ENCODE measurements around the gene ZNF672. TPM values are rescaled to one million over a fixed set of nuclear protein-coding genes. Genes with fewer than 3 reads are reported as not detected.
A peak's percentile ranks its signal among the peaks of the same experiment; 100 is the strongest.

Gene ZNF672
- polyA plus RNA-seq, 12 donors: 12.1 to 19.0 (median 15.7) TPM; not detected in 1

DNA sequence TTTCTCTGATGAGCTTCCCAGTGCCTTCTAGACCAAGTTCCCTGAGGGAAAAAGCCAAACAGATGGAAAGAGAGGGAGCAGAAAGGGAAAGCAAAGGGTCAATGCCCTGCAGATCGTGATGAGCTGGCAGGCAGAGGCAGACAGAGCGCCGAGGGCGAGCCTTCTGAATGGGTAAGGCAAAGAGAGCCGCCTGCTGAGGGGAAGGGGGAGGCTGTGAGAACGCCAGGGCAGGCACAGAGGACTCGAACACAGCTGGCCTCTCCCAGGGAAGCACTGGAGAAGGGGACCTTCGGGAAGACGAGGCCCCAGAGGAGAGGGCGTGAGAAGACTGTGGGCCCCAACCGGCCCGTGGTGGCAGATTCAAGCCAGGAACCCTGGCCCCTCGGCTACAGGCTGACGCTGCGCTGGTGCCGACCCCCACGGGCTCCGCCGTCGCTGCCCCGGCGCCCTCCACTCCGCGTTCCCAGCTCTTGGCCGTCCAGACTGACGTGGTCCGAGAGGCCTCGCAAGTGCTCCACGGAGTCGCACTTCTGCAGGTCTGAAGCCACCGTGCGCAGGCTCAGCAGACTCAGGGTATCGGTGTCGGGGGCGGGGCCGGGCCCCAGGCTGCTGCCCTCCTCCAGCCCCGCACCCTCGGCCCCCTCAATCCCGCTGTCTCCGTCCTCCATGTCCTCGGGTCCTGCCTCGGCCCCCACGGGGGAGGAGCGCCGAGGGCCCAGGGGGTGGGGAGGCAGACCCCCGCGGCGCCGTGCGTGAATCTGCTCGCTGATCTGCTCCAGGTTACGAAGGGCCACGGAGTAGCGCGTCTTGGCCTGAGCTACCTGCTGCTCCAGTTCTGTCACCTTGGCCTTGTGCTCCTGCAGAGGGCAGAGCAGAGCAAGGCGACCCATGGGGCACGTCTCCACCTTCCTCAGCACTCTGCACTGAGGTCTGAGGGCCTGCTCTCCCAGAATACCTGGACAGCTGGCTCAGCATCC, 26.2 kb upstream of the ZNF672 start:
- no peak for DNase-seq

DNA sequence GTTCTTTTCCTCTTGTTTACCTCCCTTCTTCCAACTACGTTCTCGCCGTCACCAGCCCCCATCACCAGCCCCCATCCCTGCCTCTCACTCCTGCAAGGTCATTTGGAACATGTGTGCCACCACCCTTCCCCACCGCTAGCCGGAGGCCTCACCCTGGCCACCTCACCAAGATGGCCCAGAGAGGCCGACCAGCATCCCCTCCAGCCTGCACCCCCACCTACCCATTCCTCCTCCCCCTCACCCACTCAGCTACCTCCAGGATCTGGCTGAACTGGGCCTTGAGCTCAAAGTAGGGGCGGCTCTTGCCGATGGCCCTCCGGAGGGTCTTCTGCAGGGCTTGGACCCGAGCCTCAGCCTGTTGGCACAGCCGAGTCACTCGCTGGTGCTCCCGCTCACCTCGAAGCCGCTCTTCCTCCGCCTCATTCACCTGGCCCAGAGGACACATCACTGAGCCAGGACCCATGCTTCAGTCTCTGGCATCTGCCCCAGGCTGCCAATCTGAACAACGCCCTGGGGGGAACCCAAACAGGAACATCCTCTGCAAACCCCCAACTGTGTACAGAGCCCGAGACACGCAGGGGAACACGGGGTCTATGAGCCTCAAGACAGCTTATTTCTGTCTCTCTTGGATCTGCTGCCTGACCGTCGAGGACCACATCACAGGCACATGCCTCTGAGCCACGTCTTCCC, 25.1 kb upstream of the ZNF672 start:
- no peak for DNase-seq

DNA sequence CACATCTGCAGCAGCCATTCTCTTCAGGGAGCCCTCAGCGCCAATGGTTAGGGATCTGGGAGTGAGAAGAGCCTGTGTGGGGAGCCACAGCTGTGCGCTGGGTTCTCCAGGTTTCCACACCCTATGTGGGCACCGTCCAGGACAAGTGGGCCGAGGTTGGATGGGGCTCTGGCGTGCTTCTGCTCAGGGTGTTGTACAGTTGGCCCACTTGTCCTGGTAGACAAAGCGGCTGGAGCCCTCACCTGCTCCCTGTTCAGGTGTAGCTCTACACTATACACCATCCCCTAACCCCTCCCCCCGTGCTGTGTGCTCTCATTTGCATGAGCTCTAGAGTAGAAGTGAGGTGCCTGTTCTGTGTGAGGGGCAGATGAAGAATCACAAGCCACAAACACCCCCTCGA, 24.5 kb upstream of the ZNF672 start:
- DNase-seq: no peak

DNA sequence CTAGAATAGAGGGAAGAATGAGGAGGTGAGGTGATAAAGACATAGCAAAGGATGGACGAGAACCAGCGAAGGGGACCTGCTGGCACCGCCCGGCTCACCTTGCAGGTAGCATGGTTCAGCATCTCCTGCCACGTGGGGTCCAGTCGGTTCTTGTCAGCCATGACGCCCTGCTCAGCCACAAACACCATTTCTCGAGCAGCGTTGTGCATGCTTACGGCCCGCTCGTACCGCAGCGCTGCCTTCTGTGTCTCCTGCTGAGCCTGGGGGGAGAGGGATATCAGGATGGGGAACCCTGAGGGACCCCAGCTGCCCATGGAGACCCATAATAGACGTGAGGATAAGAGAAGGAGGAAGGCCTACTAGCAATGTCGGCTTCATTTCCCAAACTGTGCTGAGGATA, 23.7 kb upstream of the ZNF672 start:
- no peak for DNase-seq

DNA sequence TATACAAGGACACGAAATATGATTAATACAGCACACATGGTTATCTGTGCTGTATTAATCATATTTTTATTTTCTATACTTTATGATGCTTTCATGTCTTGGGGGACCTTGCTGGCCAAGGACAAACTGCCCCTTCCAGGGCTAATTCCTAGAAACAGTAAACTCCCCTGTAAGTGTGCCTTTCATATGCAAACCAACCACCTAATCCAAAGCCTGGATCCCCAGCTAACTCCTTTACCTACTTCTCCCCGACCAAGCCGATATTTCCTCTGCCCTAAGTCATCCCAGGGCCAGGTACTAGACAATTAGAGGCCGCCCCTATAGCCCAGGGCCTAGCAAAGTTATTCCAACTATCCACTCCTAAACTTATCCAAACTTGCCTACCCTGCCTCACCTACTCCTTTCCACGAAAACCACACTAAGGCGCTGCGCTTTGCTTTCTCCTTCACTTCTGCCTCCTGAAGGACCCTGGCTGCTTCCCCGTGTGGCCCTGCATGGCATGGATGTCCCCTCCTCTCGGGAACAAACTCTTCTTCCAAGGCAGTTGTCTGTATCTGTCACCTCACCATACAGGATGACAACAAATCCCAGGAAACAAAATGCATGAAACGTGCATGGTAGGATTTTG, 22.5 kb upstream of the ZNF672 start:
- DNase-seq: no peak

DNA sequence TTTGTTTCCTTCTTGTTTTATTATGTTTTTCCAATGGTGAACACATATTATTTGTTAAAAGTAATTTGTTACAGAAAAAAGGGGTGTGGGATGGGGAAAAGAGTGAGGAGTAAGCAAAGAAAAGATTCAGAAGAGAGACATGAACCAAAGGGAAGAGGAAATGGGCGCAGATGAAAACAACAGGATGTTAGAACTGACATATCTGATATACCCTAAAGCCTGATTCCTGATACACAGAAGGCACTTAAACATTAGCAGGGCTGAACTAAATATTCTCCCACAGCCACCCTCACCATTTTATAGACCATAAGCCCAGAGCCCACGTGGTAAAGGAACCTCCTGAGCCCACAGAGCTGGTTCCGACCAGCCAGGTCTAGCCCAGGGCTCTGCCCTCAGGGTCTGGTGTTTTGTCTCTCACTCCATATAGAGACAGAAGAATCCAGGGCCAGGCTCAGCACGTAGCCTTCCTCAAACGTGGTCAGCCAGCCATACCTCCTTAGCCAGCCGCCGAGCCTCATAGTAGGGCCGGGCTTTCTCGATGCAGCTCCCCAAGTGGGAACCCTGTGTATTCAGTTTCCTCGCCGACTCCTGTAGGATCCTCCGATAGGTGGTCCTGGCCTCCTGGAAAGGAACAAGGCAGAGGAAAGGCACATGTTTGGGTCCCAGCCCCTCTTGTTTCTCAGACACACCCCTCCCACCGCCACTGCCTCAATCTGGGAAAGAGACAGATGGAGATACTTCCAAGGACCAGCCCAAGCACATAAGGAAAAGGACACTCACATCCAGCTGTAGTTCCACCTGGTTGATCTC, 21.8 kb upstream of the ZNF672 start:
- no peak for DNase-seq

DNA sequence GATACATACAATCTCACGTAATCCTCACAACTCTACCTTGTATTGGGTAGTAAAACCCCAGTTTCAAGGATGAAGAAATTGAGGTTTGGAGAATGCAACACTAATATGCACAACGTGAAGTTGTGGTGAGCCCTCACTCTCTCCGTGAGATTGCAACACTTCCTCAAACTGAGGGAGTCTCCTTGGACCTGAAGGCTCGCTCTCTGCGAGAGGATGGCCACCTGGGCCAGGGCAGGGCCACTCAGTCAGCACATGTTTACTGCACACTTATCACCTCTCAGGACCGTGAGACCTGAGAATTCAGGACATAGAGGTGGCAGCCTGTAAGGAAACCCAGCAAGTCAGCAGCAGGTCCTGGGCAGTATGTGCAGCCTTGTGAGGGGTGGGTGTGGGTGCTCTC, 21.0 kb upstream of the ZNF672 start:
- DNase-seq: no peak

DNA sequence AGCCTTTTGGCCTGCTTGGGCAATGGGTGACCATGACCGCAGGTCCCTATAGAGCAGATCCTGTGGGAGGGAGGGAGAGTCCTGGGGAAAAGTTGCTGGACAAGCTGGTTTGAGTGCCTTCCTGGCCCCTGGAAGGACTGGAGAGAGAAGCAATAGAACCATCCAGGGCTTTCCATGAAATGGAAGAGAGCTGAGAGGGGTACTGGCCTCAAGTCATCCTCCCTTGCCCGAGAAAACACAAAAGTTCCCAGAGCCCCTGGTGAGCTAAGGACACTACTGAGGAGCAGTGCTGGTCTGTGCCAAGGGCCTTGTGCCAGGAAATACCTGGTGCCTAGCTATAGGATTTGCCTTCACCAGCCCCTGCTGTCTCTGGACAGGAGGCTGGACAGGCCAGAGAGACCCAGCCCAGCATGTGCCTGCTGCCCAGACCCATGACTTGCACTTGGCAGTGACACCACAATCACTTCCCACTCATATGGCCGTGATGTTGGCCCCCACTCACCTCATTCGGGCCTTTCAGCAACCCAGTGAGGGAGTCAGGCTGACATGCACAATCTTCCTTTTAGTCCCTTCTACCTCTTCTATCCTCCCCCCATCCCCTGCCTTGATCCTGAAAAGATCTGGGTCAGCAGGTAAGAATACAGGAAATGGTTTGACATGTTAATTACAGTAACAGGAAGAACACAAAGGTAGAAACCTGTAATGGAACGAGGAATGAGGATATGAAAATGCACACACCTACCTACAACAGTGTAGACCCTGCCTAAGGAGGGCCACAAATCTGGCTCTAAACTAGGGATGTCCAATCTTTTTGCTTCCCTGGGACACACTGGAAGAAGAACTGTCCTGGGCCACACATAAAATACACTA, 19.3 kb upstream of the ZNF672 start:
- DNase-seq: no peak

DNA sequence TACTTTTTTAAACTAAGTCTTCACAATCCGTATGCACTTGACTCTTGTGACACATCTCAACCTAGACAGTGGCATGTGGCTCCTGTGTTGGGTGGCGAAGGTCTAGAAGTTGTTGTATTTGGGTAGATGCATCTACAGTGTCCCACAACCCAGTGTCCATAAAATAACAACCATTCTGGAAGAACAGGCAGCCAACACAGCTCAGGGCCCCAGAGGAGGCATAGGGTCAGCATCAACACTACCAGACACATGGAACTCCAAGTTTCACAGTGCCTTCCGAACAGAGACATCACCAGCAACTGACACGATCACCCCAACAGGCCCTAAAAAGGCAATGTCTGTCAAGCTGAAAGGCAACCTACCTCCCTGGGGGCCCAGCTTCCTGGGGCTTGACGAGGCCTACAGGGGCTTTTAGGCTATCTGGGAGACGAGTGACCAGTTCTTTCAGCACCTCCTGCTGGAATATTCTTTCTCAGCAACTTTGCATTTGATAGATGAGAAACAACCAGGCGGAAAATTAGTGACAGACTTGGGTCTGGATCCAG, 17.9 kb upstream of the ZNF672 start:
- DNase-seq: no peak

DNA sequence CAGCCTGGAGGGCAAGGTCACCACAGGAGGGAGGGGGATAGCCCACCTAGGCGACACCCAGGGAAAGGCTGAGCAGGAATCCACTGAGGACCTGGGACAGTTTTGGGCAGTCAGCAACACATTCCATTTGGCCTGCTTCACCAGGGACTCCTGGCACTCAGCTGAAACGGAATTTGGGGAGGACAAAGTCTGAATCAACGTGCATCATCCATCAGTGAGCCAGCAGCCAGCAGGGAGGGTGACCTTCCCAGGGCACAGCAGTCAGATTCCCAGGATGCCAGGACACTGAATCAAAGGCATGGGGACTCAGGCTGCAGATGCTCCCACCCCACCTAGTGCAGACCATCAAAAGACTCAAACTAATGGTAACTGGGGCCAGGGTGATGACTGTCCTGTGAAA, 16.9 kb upstream of the ZNF672 start:
- DNase-seq: no peak

DNA sequence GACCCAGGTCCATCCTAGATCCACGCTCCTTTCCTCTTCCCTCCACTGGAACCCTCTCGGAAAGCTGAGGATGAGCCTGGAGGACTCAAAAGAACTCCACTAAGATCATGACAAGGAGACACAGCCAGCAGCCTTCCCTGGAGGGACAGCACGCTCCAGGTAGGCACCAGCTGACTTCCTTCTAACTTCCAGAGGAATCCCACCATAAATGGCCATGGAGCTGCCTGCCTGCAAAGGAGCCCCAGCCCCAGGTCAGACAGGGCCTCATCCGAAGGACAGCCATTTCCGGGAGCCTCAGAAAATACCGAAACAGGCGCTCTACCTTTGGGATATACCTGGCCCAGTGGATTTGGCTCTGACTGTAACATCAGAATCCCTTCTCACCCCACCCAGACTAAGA, 16.4 kb upstream of the ZNF672 start:
- DNase-seq: no peak

DNA sequence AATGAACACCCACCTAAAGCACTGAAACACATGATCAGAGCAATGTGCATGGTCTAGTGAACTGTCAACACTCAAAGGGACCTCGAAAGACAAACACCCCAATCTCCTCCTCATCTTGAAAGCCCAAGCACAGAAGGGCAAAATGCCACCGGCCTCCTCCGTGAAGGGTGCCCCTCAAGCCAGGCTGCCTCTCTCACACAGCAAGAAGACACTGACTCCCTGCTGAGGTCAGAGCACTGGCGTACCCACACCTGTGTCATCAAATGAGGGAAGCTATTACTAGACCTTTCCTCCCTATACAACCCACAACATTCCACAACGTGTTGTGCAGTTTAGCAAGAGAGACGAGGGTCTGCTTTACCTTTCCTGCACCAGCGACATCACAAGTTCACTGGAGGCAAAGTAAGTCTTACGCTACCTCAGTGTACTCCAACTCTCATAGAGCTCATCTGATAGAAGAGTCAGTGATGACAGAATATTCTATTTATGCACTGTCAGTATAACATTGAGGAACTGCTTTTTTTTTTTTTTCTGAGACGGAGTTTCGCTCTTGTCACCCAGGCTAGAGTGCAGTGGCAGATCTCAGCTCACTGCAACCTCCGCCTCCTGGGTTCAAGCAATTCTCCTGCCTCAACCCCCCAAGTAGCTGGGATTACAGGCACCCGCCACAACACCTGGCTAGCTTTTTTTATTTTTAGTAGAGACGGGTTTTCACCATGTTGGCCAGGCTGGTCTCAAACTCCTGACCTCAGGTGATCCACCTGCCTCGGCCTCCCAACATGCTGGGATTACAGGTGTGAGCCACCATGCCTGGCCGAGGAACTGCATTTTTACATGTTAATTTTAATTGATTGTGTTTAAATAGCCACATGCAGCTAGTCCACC, 15.6 kb upstream of the ZNF672 start:
- DNase-seq: no peak

DNA sequence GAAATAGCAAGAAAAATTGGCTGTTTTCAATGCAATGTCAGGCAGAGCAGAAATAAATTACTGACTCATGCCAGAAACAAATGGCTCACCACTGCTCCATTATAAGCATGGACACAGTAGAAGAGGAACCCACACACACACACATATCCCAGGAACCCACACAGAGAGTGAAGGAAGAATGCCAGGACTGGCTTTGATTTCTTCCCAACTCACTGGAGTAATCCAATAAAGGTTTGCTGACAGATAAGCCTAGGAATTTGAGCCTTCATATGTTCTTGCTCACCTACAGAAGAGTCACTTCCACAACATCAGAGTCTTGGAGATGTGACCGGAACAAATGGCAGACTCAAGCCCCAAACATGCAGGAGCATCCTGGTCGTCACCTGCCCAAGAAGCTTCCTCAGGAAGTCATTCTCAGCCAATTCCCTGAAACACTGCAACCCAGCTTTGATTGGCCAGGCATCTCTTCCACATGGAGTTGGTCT, 14.5 kb upstream of the ZNF672 start:
- no peak for DNase-seq

DNA sequence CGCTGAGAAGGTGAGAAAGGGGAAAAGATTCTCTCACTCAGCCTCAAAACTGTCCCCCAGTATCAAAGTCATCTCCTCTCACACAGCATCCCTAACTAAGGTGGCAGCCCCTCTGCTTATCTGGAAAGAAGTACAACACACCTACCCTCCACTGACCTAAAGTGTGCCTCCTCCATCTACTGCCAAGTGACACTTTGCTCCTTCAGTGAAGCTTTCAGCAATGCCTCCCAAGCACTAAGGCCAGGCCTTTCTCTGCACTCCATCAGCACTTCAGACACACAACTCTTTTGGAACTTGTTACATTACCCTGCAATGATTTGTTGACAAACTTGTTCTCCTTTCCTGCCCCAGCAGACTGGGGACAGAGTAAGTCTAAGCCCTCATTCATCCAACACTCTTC, 13.7 kb upstream of the ZNF672 start:
- no peak for DNase-seq

DNA sequence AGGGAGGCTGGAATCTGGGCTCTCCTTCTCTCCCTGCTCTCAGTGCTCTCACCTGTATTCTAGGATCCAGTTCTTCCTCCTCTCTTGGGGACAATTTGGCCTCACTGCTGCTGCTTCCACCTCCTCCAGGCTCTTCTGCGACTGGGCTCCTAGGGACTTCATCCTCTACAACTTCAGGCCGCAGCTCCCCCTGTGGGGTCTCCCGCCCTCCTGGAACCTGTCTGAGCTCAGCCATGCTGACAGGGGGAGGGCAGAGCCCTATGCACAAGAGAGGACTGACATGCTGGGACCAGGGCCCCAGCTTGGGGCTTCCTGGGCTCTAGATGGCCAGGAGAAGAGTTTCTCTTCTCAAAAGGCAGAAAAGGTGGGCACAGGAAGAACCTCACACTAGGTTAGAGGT, 13.3 kb upstream of the ZNF672 start:
- no peak for DNase-seq

DNA sequence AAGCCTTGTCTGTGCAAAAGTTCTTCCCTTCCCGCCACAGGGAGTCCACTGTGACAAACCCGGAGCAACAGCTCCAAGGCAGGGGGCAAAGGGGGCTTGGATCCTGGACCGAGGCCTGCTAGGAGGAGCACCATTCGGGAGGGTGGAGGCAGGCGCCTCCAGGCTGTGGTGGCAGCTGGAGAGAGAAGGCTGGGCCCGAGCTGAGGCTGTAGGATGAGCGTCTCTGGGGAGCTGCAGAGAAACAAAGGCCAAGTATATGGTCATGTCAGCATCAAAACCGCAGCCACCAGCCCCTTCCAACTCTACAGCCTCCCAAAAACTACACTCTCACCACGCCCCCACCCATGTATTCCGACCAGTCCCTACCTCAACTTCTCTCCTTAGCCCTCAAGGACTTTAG, 12.9 kb upstream of the ZNF672 start:
- DNase-seq: no peak

DNA sequence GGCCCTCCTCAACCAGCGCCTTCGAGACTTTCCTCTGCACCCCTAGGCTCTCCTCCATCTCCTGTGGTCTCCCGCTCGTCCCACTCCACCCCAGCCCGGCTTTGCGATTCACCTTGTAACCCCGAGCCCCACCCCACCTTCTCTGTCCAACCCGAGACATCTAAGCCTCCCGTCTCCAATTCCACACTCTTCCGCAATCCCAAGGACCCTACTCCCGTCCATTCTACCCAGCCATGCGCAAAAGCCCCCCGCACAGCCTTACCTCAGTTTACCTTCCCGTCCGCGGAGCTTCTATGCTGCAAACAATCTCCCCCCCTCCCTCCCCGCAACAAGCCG, 12.5 kb upstream of the ZNF672 start:
- DNase-seq: no peak

DNA sequence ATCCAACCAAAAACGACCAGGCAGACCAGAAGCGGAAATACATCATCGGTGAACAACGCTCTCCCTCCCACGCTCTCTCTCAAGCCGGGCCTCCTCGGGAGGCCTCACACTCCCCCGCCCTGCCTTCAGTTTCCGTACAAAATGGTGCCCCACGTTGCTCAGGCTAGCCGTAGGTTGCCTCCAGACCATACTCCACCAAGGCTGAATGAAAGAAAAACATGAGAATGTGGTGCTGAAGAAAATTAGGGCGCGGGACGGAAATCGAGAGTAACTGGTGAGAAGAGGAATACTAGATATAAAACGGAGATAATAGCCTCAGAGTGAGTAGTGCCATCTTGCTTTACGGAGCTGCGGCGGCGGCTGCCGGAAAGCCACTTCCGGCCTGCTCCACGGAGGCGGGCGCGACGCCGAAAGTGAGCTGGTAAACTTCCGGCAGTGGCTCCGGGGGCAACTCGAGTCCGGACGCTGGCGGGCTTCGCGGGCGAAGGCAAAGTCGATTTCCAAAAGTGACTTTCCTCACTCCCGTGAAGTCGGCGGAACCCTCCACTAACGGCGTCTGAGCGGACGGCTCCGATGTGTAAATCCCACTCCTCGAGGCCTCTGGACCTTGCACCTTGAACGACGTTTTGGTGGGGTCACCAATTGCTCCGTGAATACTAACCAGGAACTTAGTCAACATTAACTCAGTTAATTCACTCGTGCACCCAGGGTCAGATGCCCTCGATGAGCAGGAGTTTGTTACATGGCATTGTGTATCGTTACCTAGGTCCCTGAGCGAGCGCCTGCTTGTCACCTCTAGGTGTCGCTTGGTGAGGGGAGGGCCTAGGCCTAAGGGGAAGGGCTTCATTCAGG, 11.9 kb upstream of the ZNF672 start, which contains the start of gene SH3BP5L:
Gene SH3BP5L (minus strand): TSS at position 7 of the 852 bp plus-strand sequence. CDS start 980 bp downstream, outside the sequence.
- peak; percentile 98 for DNase-seq
